ENCODE data around the gene LITAF.
A peak's percentile ranks its signal among the peaks of the same experiment; 100 is the strongest.
"Not testable (repeated sequence)": the region's sequence is repeated elsewhere in the genome, so short reads cannot be mapped to it uniquely, and the experiment has no call there.

LITAF gene

GRCh38 chr16:11572301-11572995 lies 14.3 kb downstream of the LITAF start:
- DNase-seq, result no peak

- no peak for DNase-seq
Observed at GRCh38 chr16:11571549-11571948, 15.2 kb downstream of the LITAF start.

- no peak for DNase-seq
Observed at GRCh38 chr16:11570806-11571205, 15.9 kb downstream of the LITAF start.

GRCh38 chr16:11570258-11570657 lies 16.5 kb downstream of the LITAF start:
- DNase-seq, result no peak

GRCh38 chr16:11566398-11566797 lies 20.3 kb downstream of the LITAF start:
- DNase-seq, result no peak

- no peak for DNase-seq
Observed at GRCh38 chr16:11565665-11566064, 21.1 kb downstream of the LITAF start.

- no peak for DNase-seq
Observed at GRCh38 chr16:11564046-11564926, 22.4 kb downstream of the LITAF start.

- DNase-seq, result no peak
Observed at GRCh38 chr16:11563493-11564040, 23.2 kb downstream of the LITAF start.

GRCh38 chr16:11562941-11563340 lies 23.8 kb downstream of the LITAF start:
- no peak for DNase-seq

GRCh38 chr16:11562411-11562810 lies 24.3 kb downstream of the LITAF start:
- no peak for DNase-seq

- no peak for DNase-seq
Observed at GRCh38 chr16:11561856-11562255, 24.9 kb downstream of the LITAF start.

- DNase-seq, result no peak
Observed at GRCh38 chr16:11561454-11561805, 25.3 kb downstream of the LITAF start.

- peak; percentile 49 for DNase-seq
Observed at GRCh38 chr16:11560701-11561453, 25.8 kb downstream of the LITAF start.

- DNase-seq, result not testable (repeated sequence)
Observed at GRCh38 chr16:11558308-11558823, 28.4 kb downstream of the LITAF start.

GRCh38 chr16:11557801-11558200 lies 28.9 kb downstream of the LITAF start:
- no peak for DNase-seq

GRCh38 chr16:11556945-11557720 lies 29.6 kb downstream of the LITAF start:
- no peak for DNase-seq

- DNase-seq, result no peak
Observed at GRCh38 chr16:11556214-11556819, 30.4 kb downstream of the LITAF start.

- no peak for DNase-seq
Observed at GRCh38 chr16:11554053-11554452, 32.7 kb downstream of the LITAF start.

GRCh38 chr16:11553371-11553770 lies 33.3 kb downstream of the LITAF start:
- no peak for DNase-seq

GRCh38 chr16:11552440-11552839 lies 34.3 kb downstream of the LITAF start:
- DNase-seq, result no peak

GRCh38 chr16:11551842-11552241 lies 34.9 kb downstream of the LITAF start:
- DNase-seq, result no peak

All from stimulated activated naive CD4-positive, alpha-beta T cell treated with Interleukin-2 at 50 U/mL for 16 hours (primary cell).